Mucosa of rectum (tissue), 2 donors: ENCODE results near the gene OST4.

Experiments
- H3K27ac ChIP-seq, 2 donors: one replicate each; pipeline ENCODE4 v1.7.0; 2013; ENCODE audit warnings: inconsistent platforms in 2 of 2, low read depth in 2 of 2, low read length in 2 of 2
- H3K27me3 ChIP-seq, 2 donors: one replicate each; pipeline ENCODE4 v1.7.0; 2013; ENCODE audit warnings: low read length in 2 of 2; ENCODE audit not compliant: control insufficient read depth in 2 of 2, insufficient read depth in 2 of 2
- H3K36me3 ChIP-seq, 2 donors: one replicate each; pipeline ENCODE4 v1.7.0; 2013; ENCODE audit warnings: low read length in 2 of 2; ENCODE audit not compliant: control insufficient read depth in 2 of 2, insufficient read depth in 2 of 2
- H3K4me1 ChIP-seq, 2 donors: one replicate each; pipeline ENCODE4 v1.7.0; 2013; ENCODE audit warnings: low read length in 2 of 2, mild to moderate bottlenecking in 1 of 2; ENCODE audit not compliant: control insufficient read depth in 2 of 2, insufficient read depth in 2 of 2
- H3K4me3 ChIP-seq, 2 donors: one replicate each; pipeline ENCODE4 v1.7.0; 2013; ENCODE audit warnings: low read length in 2 of 2
- H3K9ac ChIP-seq, 2 donors: one replicate each; pipeline ENCODE4 v1.7.0; 2013; ENCODE audit warnings: low read length in 2 of 2, low read depth in 1 of 2, mild to moderate bottlenecking in 1 of 2
- H3K9me3 ChIP-seq, 2 donors: one replicate each; pipeline ENCODE4 v1.7.0; 2013; ENCODE audit warnings: low read length in 2 of 2; ENCODE audit not compliant: control insufficient read depth in 2 of 2
- donor health status: healthy.
- donor health status: Normal muscosa, but diverticular disease.

Gene OST4

DNA sequence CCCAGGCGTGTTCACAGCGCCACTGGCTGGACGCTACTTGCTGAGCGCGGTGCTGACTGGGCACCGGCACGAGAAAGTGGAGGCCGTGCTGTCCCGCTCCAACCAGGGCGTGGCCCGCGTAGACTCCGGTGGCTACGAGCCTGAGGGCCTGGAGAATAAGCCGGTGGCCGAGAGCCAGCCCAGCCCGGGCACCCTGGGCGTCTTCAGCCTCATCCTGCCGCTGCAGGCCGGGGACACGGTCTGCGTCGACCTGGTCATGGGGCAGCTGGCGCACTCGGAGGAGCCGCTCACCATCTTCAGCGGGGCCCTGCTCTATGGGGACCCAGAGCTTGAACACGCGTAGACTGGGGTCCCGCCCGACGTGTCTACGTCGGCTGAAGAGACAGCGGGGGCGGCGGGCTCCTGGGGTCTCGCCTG lies 14.2 kb upstream of the OST4 start:
- H3K36me3 ChIP-seq: no peaks in the 10 kb centered on the region
- peak overlapping the region; percentile 70 to 72 for H3K4me3 ChIP-seq
- no peaks in the 10 kb centered on the region for H3K27me3 ChIP-seq
- peaks cover 32 to 36% of the 10 kb centered on the region in 2 donors for H3K4me1 ChIP-seq
- H3K9me3 ChIP-seq: no peaks in the 10 kb centered on the region
- peak overlapping the region; percentile 82 to 88 for H3K27ac ChIP-seq
- peak overlapping the region; percentile 77 to 79 for H3K9ac ChIP-seq

DNA sequence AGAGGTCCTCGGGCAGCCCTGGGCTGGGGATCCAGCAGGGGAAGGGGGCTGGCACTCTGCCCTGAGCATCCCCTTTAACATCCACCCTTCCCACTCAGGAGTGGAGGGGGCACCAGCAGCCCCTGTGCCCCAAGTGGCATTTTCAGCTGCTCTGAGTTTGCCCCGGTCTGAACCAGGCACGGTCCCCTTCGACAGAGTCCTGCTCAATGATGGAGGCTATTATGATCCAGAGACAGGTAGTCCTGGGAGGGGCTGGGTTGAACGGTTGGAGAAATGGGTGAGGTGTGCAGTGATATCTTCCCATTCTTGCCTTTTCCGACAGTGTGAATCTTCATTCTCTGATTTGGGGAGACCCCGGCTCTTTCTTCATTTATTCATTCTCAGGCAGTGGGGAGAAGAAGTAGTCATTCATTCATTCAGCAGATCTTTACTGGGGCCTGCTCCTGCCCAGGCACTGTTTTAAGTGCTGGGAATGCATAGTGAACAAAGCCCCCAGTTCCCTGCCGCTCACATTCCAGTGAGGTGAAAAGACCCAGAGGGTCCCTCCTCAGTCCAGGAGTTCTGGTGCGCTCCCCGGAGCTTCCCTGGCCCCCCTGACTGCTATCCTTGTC lies 13.7 kb upstream of the OST4 start:
- Histone ChIP-seq H3K4me3 (peak overlapping the region; percentile 70 to 72), H3K9ac (peak overlapping the region; percentile 77 to 79), H3K4me1 (peaks cover 34 to 40% of the 10 kb centered on the region in 2 donors)

DNA sequence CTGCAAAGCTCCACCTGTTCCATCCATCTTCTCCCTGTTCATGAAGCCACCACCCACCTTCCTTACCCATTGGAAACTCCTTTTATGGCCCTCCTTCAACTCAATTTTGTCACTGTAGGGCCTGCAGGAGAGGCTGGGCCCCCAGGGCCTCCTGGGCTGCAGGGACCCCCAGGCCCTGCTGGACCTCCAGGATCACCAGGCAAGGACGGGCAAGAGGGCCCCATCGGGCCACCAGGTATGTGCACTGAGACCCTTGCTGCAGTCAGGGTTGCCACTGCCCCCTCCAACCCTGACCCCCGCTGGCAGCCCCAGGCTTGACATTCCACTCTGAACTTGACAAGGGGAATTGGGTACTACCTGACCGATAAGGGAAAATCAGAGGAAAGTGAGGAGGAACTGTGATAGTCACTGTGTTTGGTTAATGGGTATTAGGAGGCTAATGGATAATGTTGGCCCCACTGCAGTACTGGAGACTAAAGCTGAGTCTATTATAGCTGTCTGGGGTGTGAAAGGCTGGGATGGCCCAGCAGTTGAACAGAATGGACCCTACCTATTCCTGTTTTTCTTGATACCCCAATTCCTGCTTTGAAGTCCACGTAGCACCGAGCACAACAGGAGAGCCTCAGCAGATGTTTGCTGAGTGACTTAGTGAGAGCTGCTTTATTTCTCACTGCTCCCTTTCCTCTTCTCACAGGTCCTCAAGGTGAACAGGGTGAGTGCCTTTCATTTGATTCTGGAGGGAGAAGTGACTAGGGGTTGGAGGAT lies 13.0 kb upstream of the OST4 start:
- Histone ChIP-seq H3K27me3 (no peaks in the 10 kb centered on the region), H3K4me3 (no peak overlapping the region), H3K4me1 (peaks cover 34 to 40% of the 10 kb centered on the region in 2 donors), H3K9me3 (no peaks in the 10 kb centered on the region), H3K9ac (no peak overlapping the region), H3K27ac (no peak overlapping the region), H3K36me3 (no peaks in the 10 kb centered on the region)

More for the DNA sequence above, 13.7 kb upstream of the OST4 start:
- no peaks in the 10 kb centered on the region for H3K36me3 ChIP-seq
- H3K9me3 ChIP-seq: no peaks in the 10 kb centered on the region
- H3K27ac ChIP-seq: peak overlapping the region; percentile 82 to 88
- H3K27me3 ChIP-seq: no peaks in the 10 kb centered on the region

DNA sequence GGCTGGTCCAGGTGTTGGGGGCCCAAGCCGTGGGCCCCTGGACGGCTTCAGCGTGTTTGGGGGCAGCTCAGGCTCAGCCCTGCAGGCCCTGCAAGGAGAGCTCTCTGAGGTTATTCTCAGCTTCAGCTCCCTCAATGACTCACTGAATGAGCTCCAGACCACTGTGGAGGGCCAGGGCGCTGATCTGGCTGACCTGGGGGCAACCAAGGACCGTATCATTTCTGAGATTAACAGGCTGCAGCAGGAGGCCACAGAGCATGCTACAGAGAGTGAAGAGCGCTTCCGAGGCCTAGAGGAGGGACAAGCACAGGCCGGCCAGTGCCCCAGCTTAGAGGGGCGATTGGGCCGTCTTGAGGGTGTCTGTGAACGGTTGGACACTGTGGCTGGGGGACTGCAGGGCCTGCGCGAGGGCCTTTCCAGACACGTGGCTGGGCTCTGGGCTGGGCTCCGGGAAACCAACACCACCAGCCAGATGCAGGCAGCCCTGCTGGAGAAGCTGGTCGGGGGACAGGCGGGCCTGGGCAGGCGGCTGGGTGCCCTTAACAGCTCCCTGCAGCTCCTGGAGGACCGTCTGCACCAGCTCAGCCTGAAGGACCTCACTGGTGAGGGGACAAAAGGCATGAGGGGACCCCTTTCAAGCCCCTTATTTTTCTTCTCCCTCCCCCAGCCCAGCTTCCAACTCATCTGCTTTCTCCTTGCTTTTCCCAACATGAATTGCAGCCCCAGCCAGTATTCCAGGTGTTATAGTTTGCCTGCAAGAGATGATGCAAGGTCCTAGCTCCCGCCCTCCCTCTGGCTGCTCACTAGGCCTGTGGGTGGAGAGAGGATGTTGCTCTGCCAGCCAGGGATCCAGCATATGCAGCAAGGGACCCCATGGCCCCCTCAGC lies 12.2 kb upstream of the OST4 start:
- H3K4me1 ChIP-seq: peaks cover 34 to 37% of the 10 kb centered on the region in 2 donors
- no peak overlapping the region for H3K27ac ChIP-seq
- H3K36me3 ChIP-seq: no peaks in the 10 kb centered on the region
- H3K27me3 ChIP-seq: no peaks in the 10 kb centered on the region
- H3K9ac ChIP-seq: no peak overlapping the region
- no peak overlapping the region for H3K4me3 ChIP-seq
- H3K9me3 ChIP-seq: no peaks in the 10 kb centered on the region

DNA sequence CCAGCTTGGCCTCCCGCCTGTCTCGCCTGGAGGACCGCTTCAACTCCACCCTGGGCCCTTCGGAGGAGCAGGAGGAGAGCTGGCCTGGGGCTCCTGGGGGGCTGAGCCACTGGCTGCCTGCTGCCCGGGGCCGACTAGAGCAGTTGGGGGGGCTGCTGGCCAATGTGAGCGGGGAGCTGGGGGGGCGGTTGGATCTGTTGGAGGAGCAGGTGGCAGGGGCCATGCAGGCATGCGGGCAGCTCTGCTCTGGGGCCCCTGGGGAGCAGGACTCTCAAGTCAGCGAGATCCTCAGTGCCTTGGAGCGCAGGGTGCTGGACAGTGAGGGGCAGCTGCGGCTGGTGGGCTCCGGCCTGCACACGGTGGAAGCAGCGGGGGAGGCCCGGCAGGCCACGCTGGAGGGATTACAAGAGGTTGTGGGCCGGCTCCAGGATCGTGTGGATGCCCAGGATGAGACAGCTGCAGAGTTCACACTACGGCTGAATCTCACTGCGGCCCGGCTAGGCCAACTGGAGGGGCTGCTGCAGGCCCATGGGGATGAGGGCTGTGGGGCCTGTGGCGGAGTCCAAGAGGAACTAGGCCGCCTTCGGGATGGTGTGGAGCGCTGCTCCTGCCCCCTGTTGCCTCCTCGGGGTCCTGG lies 11.4 kb upstream of the OST4 start:
- Histone ChIP-seq H3K27me3 (no peaks in the 10 kb centered on the region), H3K4me1 (peaks cover 34 to 37% of the 10 kb centered on the region in 2 donors), H3K27ac (no peak overlapping the region), H3K36me3 (no peaks in the 10 kb centered on the region), H3K4me3 (no peak overlapping the region), H3K9ac (no peak overlapping the region), H3K9me3 (no peaks in the 10 kb centered on the region)

DNA sequence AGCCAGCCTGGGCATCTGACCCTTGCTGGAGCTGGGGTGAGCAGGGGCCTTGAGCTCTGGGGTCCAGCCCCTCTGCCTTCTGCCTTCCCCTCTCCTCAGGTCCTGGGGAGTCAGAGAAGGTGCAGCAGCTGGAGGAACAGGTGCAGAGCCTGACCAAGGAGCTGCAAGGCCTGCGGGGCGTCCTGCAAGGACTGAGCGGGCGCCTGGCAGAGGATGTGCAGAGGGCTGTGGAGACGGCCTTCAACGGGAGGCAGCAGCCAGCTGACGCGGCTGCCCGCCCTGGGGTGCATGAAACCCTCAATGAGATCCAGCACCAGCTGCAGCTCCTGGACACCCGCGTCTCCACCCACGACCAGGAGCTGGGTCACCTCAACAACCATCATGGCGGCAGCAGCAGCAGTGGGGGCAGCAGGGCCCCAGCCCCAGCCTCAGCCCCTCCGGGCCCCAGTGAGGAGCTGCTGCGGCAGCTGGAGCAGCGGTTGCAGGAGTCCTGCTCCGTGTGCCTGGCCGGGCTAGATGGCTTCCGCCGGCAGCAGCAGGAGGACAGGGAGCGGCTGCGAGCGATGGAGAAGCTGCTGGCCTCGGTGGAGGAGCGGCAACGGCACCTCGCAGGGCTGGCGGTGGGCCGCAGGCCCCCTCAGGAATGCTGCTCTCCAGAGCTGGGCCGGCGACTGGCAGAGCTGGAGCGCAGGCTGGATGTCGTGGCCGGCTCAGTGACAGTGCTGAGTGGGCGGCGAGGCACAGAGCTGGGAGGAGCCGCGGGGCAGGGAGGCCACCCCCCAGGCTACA lies 10.7 kb upstream of the OST4 start:
- H3K27me3 ChIP-seq: no peaks in the 10 kb centered on the region
- no peak overlapping the region for H3K9ac ChIP-seq
- no peaks in the 10 kb centered on the region for H3K36me3 ChIP-seq
- H3K27ac ChIP-seq: peak overlapping the region in 1 of 2 donors; percentile 93
- H3K9me3 ChIP-seq: no peaks in the 10 kb centered on the region
- H3K4me1 ChIP-seq: peaks cover 29 to 33% of the 10 kb centered on the region in 2 donors
- H3K4me3 ChIP-seq: peak overlapping the region in 1 of 2 donors; percentile 72

DNA sequence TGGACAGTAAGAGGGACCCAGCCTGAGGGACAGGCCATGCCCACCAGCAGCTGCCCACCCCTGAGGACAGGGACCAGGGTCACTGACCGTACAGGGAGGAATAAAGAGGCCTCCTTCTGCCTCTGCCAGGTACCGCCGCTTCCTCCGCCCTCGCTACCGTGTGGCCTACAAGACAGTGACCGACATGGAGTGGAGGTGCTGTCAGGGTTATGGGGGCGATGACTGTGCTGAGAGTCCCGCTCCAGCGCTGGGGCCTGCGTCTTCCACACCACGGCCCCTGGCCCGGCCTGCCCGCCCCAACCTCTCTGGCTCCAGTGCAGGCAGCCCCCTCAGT lies 9.1 kb upstream of the OST4 start:
- Histone ChIP-seq H3K27ac (peak overlapping the region; percentile 68 to 93), H3K9me3 (no peaks in the 10 kb centered on the region), H3K27me3 (no peaks in the 10 kb centered on the region), H3K4me1 (peaks cover 20 to 26% of the 10 kb centered on the region in 2 donors), H3K4me3 (peak overlapping the region in 1 of 2 donors; percentile 72), H3K36me3 (no peaks in the 10 kb centered on the region), H3K9ac (peak overlapping the region; percentile 14 to 21)

DNA sequence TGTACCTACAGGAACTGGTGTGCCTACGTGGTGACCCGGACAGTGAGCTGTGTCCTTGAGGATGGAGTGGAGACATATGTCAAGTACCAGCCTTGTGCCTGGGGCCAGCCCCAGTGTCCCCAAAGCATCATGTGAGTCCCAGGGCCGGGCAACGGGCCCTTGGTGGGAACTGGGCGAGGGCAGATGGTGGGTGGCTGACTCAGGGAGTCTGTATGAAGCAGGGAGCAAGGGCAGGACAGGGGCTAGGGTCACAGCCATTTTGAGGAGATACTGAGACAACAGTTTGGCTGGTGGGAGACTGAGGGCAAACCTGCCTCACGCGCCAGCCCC lies 8.7 kb upstream of the OST4 start:
- peaks cover 15 to 22% of the 10 kb centered on the region in 2 donors for H3K4me1 ChIP-seq
- peak overlapping the region; percentile 11 to 72 for H3K4me3 ChIP-seq
- no peaks in the 10 kb centered on the region for H3K27me3 ChIP-seq
- peak overlapping the region; percentile 68 to 93 for H3K27ac ChIP-seq
- peak overlapping the region in 1 of 2 donors; percentile 49 for H3K9ac ChIP-seq
- no peaks in the 10 kb centered on the region for H3K9me3 ChIP-seq
- no peaks in the 10 kb centered on the region for H3K36me3 ChIP-seq
